ENCODE results near the gene FBXO39. TPM values are rescaled to one million over a fixed set of nuclear protein-coding genes. Genes with fewer than 3 reads are reported as not detected.
A peak's percentile ranks its signal among the peaks of the same experiment; 100 is the strongest.

The FBXO39 gene
- total and polyA plus RNA-seq, 2 donors from 2014 or later = not detected

GRCh38 chr17:6753546-6753945 is 22.5 kb upstream of the FBXO39 start:
- Histone ChIP-seq H3K9me3 (ENCODE audit: control insufficient read depth in 2 of 3, insufficient read depth in 1 of 3, low read length in 3 of 3) (no peaks in the 10 kb centered on the region), H3K9ac (ENCODE audit: low read length in 3 of 3) (peak overlapping the region in 1 of 3 donors; percentile 35), H3K4me1 (ENCODE audit: control insufficient read depth in 2 of 3, insufficient read depth in 2 of 3, low read depth in 1 of 3, low read length in 3 of 3) (peaks cover 0 to 19% (median 0%) of the 10 kb centered on the region in 3 donors), H3K27ac (ENCODE audit: low read depth in 2 of 2, low read length in 2 of 2) (peak overlapping the region; percentile 29 to 90), H3K4me3 (ENCODE audit: low read length in 3 of 3) (no peak overlapping the region), H3K36me3 (ENCODE audit: control insufficient read depth in 2 of 3, insufficient read depth in 3 of 3, low read length in 3 of 3) (no peaks in the 10 kb centered on the region), H3K27me3 (ENCODE audit: control insufficient read depth, insufficient read depth, low read length) (no peaks in the 10 kb centered on the region)
- DNase-seq = peak in 1 of 5 donors; percentile 7
- intact Hi-C loops (cut with DNase I) = no loop called here
- TF ChIP-seq CTCF (IDR thresholded peaks at IDR 0.05; ENCODE audit: borderline replicate concordance, extremely low read depth, insufficient read depth) = no peak
- FAIRE-seq = no peak

GRCh38 chr17:6755281-6755680 is 20.7 kb upstream of the FBXO39 start:
- H3K36me3 ChIP-seq (ENCODE audit: control insufficient read depth in 2 of 3, insufficient read depth in 3 of 3, low read length in 3 of 3) = no peaks in the 10 kb centered on the region
- intact Hi-C loops (cut with DNase I) = no loop called here
- peaks cover 0 to 19% (median 0%) of the 10 kb centered on the region in 3 donors for H3K4me1 ChIP-seq (ENCODE audit: control insufficient read depth in 2 of 3, insufficient read depth in 2 of 3, low read depth in 1 of 3, low read length in 3 of 3)
- H3K9me3 ChIP-seq (ENCODE audit: control insufficient read depth in 2 of 3, insufficient read depth in 1 of 3, low read length in 3 of 3) = no peaks in the 10 kb centered on the region
- DNase-seq (peak in 2 of 5 donors; percentile 24 to 80), FAIRE-seq (no peak)
- H3K4me3 ChIP-seq (ENCODE audit: low read length in 3 of 3) = peak overlapping the region in 2 of 3 donors; percentile 83 to 92
- TF ChIP-seq CTCF (IDR thresholded peaks at IDR 0.05; ENCODE audit: borderline replicate concordance, extremely low read depth, insufficient read depth) = no peak
- H3K9ac ChIP-seq (ENCODE audit: low read length in 3 of 3) = peak overlapping the region in 2 of 3 donors; percentile 71
- peak overlapping the region; percentile 74 to 94 for H3K27ac ChIP-seq (ENCODE audit: low read depth in 2 of 2, low read length in 2 of 2)
- H3K27me3 ChIP-seq (ENCODE audit: control insufficient read depth, insufficient read depth, low read length) = no peaks in the 10 kb centered on the region

- no peaks in the 10 kb centered on the region for H3K27me3 ChIP-seq (ENCODE audit: control insufficient read depth, insufficient read depth, low read length)
- no peak for FAIRE-seq
- TF ChIP-seq CTCF (IDR thresholded peaks at IDR 0.05; ENCODE audit: borderline replicate concordance, extremely low read depth, insufficient read depth) = no peak
- H3K27ac ChIP-seq (ENCODE audit: low read depth in 2 of 2, low read length in 2 of 2) = peak within 1 kb of the TSS; percentile 74 to 94
- H3K9ac ChIP-seq (ENCODE audit: low read length in 3 of 3) = peak within 1 kb of the TSS; percentile 33 to 71 (median 71)
- H3K9me3 ChIP-seq (ENCODE audit: control insufficient read depth in 2 of 3, insufficient read depth in 1 of 3, low read length in 3 of 3) = no peaks in the 10 kb centered on the region
- H3K4me3 ChIP-seq (ENCODE audit: low read length in 3 of 3) = peak within 1 kb of the TSS; percentile 54 to 92 (median 83)
- H3K4me1 ChIP-seq (ENCODE audit: control insufficient read depth in 2 of 3, insufficient read depth in 2 of 3, low read depth in 1 of 3, low read length in 3 of 3) = peaks cover 0 to 19% (median 0%) of the 10 kb centered on the region in 3 donors
- no peaks in the 10 kb centered on the region for H3K36me3 ChIP-seq (ENCODE audit: control insufficient read depth in 2 of 3, insufficient read depth in 3 of 3, low read length in 3 of 3)
- intact Hi-C loops (cut with DNase I) = no loop called here
- peak in 3 of 5 donors; percentile 17 to 77 (median 56) for DNase-seq
Measured at GRCh38 chr17:6755731-6756184, 20.3 kb upstream of the FBXO39 start, which contains the start of gene XAF1. Gene XAF1, plus strand, starts transcription at chr17:6756046. Its CDS starts 33 bp downstream, at chr17:6756079.

Data from kidney (tissue), 14 donors.